Tibial artery (tissue), 4 donors: ENCODE data around the gene IL17RD.

ENCODE experiments used
- DNase-seq, 2 donors: peaks; one replicate each; pipeline ENCODE4 v3.0.0-alpha.2; 2019
- H3K27ac ChIP-seq, 2 donors: fragments of 200-600 bp; sonication (generic) in 1 of 2; 1 replicate in 1 of 2; 2 replicates in 1 of 2; pipeline ENCODE4 v1.5.1; 2018 to 2019; ENCODE audit warnings: mild to moderate bottlenecking in 1 of 2
- H3K27me3 ChIP-seq, 2 donors: fragments of 200-600 bp; sonication (generic) in 1 of 2; one replicate each; pipeline versions ENCODE4 v1.5.1 to v1.6.0; 2016 to 2019
- H3K36me3 ChIP-seq, 3 donors: fragments of 200-600 bp; sonication (generic) in 2 of 3; one replicate each; pipeline ENCODE4 v1.5.1; 2016 to 2019; ENCODE audit warnings: mild to moderate bottlenecking in 2 of 3
- H3K4me1 ChIP-seq, 4 donors: fragments of 200-600 bp; sonication (generic) in 2 of 4; 1 replicate in 3 of 4; 2 replicates in 1 of 4; pipeline ENCODE4 v1.5.1; 2016 to 2019
- H3K4me3 ChIP-seq, 2 donors: fragments of 200-600 bp; sonication (generic) in 1 of 2; 1 replicate in 1 of 2; 2 replicates in 1 of 2; pipeline ENCODE4 v1.5.1; 2018 to 2019; ENCODE audit warnings: mild to moderate bottlenecking in 2 of 2
- H3K9me3 ChIP-seq, 3 donors: fragments of 200-600 bp; sonication (generic) in 1 of 3; one replicate each; pipeline ENCODE4 v1.5.1; 2016 to 2019
- intact Hi-C: fragments of 100-400 bp; cut with DNase I; formaldehyde crosslinking; loops from one replicate; pipeline ENCODE4 v1.15.0; 2023; ENCODE audit warnings: low total_unique reads
- TF ChIP-seq, protein P1 (sequence below), 2 experiments: fragments of 200-600 bp in 1 of 2; fragments of 450-650 bp in 1 of 2; IDR thresholded peaks; one replicate each; pipeline ENCODE4 v1.5.1; 2017 to 2019; ENCODE audit warnings: antibody characterized with exemption in 2 of 2, mild to moderate bottlenecking in 1 of 2, moderate library complexity in 1 of 2

Gene IL17RD

DNA sequence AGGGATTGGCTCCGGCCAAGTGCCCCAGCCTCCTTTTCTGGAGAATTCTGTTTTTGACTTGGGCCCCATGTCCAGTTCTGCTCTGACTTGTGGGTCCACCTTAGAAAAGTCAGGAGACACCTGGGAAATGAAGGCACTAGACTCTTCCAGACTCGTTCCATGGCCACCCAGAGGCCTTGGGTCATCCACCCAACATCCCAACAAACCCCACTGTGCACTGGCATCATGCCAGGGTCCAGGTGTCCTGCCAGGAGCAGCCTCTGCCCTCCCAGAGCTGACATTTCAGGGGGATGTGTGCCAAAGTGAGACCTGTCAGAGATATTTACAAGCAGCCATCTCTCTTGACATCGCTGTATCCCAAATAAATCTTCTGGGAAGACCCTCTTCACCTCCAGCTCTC is 91.5 kb downstream of the IL17RD start:
- Histone ChIP-seq H3K4me1 (peaks cover 0 to 11% (median 3%) of the 10 kb centered on the region in 4 donors), H3K27me3 (no peaks in the 10 kb centered on the region), H3K4me3 (no peak overlapping the region), H3K9me3 (no peaks in the 10 kb centered on the region), H3K36me3 (no peaks in the 10 kb centered on the region), H3K27ac (no peak overlapping the region)
- no peak for DNase-seq
- intact Hi-C loops: loop anchor here (10.0 kb wide), 1 partner anchor 79 kb away; no protein-coding TSS in a partner anchor
- TF ChIP-seq, protein P1, sequence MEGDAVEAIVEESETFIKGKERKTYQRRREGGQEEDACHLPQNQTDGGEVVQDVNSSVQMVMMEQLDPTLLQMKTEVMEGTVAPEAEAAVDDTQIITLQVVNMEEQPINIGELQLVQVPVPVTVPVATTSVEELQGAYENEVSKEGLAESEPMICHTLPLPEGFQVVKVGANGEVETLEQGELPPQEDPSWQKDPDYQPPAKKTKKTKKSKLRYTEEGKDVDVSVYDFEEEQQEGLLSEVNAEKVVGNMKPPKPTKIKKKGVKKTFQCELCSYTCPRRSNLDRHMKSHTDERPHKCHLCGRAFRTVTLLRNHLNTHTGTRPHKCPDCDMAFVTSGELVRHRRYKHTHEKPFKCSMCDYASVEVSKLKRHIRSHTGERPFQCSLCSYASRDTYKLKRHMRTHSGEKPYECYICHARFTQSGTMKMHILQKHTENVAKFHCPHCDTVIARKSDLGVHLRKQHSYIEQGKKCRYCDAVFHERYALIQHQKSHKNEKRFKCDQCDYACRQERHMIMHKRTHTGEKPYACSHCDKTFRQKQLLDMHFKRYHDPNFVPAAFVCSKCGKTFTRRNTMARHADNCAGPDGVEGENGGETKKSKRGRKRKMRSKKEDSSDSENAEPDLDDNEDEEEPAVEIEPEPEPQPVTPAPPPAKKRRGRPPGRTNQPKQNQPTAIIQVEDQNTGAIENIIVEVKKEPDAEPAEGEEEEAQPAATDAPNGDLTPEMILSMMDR (IDR thresholded peaks at IDR 0.05): no peak

DNA sequence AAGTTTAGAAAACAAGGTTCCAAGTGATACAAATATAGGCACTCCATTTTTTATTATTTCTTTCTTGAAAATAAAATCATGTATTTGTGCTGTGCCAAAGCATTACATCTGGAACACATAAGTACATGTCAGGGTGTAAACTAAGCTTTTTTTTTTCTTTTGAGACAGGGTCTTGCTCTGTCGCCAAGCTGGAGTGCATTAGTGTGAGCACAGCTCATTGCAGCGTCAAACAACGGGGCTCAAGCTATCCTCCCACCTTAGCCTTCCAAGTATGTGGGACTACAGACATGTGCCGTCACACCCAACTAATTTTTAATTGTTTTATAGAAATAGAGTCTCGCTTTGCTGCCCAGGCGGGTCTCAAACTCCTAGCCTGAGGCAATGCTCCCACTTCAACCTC is 95.7 kb downstream of the IL17RD start:
- Histone ChIP-seq H3K4me3 (no peak overlapping the region), H3K9me3 (no peaks in the 10 kb centered on the region), H3K36me3 (no peaks in the 10 kb centered on the region), H3K27me3 (no peaks in the 10 kb centered on the region), H3K4me1 (peaks cover 0 to 10% (median 3%) of the 10 kb centered on the region in 4 donors), H3K27ac (no peak overlapping the region)
- intact Hi-C loops: no loop called here
- TF ChIP-seq, protein P1 (IDR thresholded peaks at IDR 0.05): no peak
- DNase-seq: no peak

DNA sequence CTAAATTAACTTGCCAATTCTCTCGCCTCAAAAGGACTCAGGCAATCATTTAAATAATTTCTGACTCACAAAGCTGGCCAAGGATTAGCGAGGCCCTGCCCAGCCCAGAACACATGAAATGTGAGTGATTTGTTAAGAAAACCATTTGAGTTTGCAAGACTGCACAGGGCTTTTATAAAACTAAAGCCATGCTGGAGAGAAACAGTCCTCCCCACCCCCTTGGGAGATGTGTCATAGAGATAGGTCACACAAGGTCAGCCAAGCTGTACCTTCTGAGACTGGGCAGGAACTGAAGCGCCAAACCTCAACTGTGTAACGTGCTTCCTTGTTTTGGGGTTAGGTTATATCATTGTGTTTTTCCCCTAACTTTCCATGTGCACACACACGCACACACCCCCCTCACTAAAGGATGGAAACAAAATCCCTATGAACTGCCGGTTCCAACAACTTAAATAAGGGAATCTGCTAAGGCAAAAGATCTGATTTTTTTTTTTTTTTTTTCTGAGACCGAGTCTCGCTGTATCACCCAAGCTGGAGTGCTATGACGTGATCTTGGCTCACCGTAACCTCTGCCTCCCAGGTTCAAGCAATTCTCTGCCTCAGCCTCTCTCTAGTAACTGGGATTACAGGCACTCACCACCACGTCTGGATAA is 96.6 kb downstream of the IL17RD start:
- Histone ChIP-seq H3K4me1 (peaks cover 0 to 10% (median 3%) of the 10 kb centered on the region in 4 donors), H3K27me3 (no peaks in the 10 kb centered on the region), H3K9me3 (no peaks in the 10 kb centered on the region), H3K4me3 (no peak overlapping the region), H3K27ac (no peak overlapping the region), H3K36me3 (no peaks in the 10 kb centered on the region)
- intact Hi-C loops: no loop called here
- TF ChIP-seq, protein P1 (IDR thresholded peaks at IDR 0.05): no peak
- peak; percentile 77 for DNase-seq

DNA sequence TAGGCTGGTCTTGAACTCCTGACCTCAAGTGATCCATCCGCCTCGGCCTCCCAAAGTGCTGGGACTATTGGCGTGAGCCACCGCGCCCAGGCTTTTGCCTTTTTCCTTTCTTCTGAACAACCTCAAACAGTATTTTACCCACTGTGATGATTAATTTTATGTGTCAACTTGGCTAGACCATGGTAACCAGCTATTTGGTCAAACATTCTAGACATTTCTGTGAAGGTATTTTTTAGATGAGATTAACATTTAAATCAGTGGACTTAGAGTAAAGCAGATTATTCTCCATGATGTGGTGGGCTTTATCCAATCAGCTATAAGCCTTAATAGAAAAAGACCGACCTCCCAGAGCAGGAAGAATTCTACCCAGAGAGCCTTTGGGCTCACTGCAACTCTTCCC is 98.7 kb downstream of the IL17RD start:
- intact Hi-C loops: no loop called here
- TF ChIP-seq, protein P1 (IDR thresholded peaks at IDR 0.05): no peak
- Histone ChIP-seq H3K36me3 (no peaks in the 10 kb centered on the region), H3K4me3 (no peak overlapping the region), H3K27ac (no peak overlapping the region), H3K9me3 (no peaks in the 10 kb centered on the region), H3K27me3 (no peaks in the 10 kb centered on the region), H3K4me1 (peaks cover 0 to 10% (median 5%) of the 10 kb centered on the region in 4 donors)
- no peak for DNase-seq

DNA sequence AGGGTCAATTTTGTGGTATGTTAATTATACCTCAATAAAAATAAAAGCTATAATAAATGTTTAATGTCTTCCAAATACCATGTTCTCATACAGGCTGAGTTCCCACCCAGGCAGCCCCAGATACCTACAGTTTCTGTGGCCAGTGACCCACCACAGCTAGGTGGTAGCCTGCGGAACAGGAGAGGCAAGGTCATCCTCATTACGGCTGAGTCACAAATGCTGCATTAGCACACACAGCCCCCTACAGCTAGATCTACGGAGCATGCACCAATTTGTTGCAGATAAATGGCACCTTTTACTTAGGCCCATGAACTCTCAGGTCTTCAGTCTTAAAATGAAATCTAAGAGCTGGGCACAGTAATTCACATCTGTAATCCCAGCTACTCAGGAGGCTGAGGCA is 99.6 kb downstream of the IL17RD start:
- DNase-seq: no peak
- Histone ChIP-seq H3K27me3 (no peaks in the 10 kb centered on the region), H3K27ac (no peak overlapping the region), H3K9me3 (no peaks in the 10 kb centered on the region), H3K4me3 (no peak overlapping the region), H3K36me3 (no peaks in the 10 kb centered on the region), H3K4me1 (peaks cover 0 to 13% (median 5%) of the 10 kb centered on the region in 4 donors)
- intact Hi-C loops: no loop called here
- TF ChIP-seq, protein P1 (IDR thresholded peaks at IDR 0.05): no peak
